T-helper 2 cell treated with Interferon-gamma antibody and Interleukin-4, amounts not matched to agents 5 μg/mL and 100 μg/mL, for 36 hours (primary cell): ENCODE measurements around the gene HTRA3.

Experiments used
- DNase-seq: peaks from one replicate; pipeline ENCODE4 v3.0.0; 2021; ENCODE audit warnings: low spot score
- H3K27ac Mint-ChIP-seq: one replicate; pipeline ENCODE4 v1.8.0; 2021; ENCODE audit warnings: mild to moderate bottlenecking, mixed read lengths
- H3K27me3 Mint-ChIP-seq: one replicate; pipeline ENCODE4 v1.8.0; 2021; ENCODE audit warnings: low read depth, mixed read lengths
- H3K36me3 Mint-ChIP-seq: one replicate; pipeline ENCODE4 v1.8.0; 2021; ENCODE audit warnings: low read depth, mixed read lengths
- H3K4me1 Mint-ChIP-seq: one replicate; pipeline ENCODE4 v1.8.0; 2021; ENCODE audit warnings: low read depth, mixed read lengths
- H3K4me3 Mint-ChIP-seq: one replicate; pipeline ENCODE4 v1.8.0; 2022; ENCODE audit warnings: mild to moderate bottlenecking, moderate library complexity, mixed read lengths
- H3K9me3 Mint-ChIP-seq: one replicate; pipeline ENCODE4 v1.8.0; 2021; ENCODE audit warnings: mixed read lengths

HTRA3 gene

GRCh38 chr4:8322794-8323704 is 53.5 kb downstream of the HTRA3 start:
- Mint-ChIP-seq H3K4me3 (no peak overlapping the region), H3K4me1 (no peaks in the 10 kb centered on the region), H3K36me3 (no peaks in the 10 kb centered on the region), H3K9me3 (no peaks in the 10 kb centered on the region), H3K27me3 (no peaks in the 10 kb centered on the region), H3K27ac (no peak overlapping the region)
- no peak for DNase-seq

- no peak for DNase-seq
- Mint-ChIP-seq H3K27ac (no peak overlapping the region), H3K4me3 (no peak overlapping the region), H3K4me1 (no peaks in the 10 kb centered on the region), H3K9me3 (no peaks in the 10 kb centered on the region), H3K27me3 (no peaks in the 10 kb centered on the region), H3K36me3 (no peaks in the 10 kb centered on the region)
These were observed 54.5 kb downstream of the HTRA3 start for GRCh38 chr4:8323947-8324555.

- Mint-ChIP-seq H3K36me3 (no peaks in the 10 kb centered on the region), H3K27ac (no peak overlapping the region)
- DNase-seq = no peak
These were observed 55.2 kb downstream of the HTRA3 start for GRCh38 chr4:8324640-8325239.

GRCh38 chr4:8325291-8325973 is 55.9 kb downstream of the HTRA3 start:
- H3K36me3 Mint-ChIP-seq = no peaks in the 10 kb centered on the region
- H3K4me3 Mint-ChIP-seq = no peak overlapping the region
- H3K27ac Mint-ChIP-seq = no peak overlapping the region
- no peaks in the 10 kb centered on the region for H3K4me1 Mint-ChIP-seq
- H3K9me3 Mint-ChIP-seq = no peaks in the 10 kb centered on the region
- no peaks in the 10 kb centered on the region for H3K27me3 Mint-ChIP-seq
- DNase-seq = no peak

More at GRCh38 chr4:8324640-8325239, 55.2 kb downstream of the HTRA3 start:
- Mint-ChIP-seq H3K27me3 (no peaks in the 10 kb centered on the region), H3K4me1 (no peaks in the 10 kb centered on the region), H3K9me3 (no peaks in the 10 kb centered on the region), H3K4me3 (no peak overlapping the region)

- no peaks in the 10 kb centered on the region for H3K9me3 Mint-ChIP-seq
- H3K27ac Mint-ChIP-seq = no peak overlapping the region
- no peaks in the 10 kb centered on the region for H3K36me3 Mint-ChIP-seq
These were observed 56.7 kb downstream of the HTRA3 start for GRCh38 chr4:8326206-8326605.

GRCh38 chr4:8328456-8328855 is 58.9 kb downstream of the HTRA3 start:
- Mint-ChIP-seq H3K36me3 (no peaks in the 10 kb centered on the region), H3K27ac (no peak overlapping the region), H3K4me3 (no peak overlapping the region), H3K27me3 (no peaks in the 10 kb centered on the region), H3K9me3 (no peaks in the 10 kb centered on the region), H3K4me1 (no peaks in the 10 kb centered on the region)
- DNase-seq = no peak

More at GRCh38 chr4:8326206-8326605, 56.7 kb downstream of the HTRA3 start:
- DNase-seq = no peak
- Mint-ChIP-seq H3K27me3 (no peaks in the 10 kb centered on the region), H3K4me3 (no peak overlapping the region), H3K4me1 (no peaks in the 10 kb centered on the region)

- H3K9me3 Mint-ChIP-seq = no peaks in the 10 kb centered on the region
- H3K4me3 Mint-ChIP-seq = no peak overlapping the region
- H3K27me3 Mint-ChIP-seq = no peaks in the 10 kb centered on the region
- H3K27ac Mint-ChIP-seq = no peak overlapping the region
- no peaks in the 10 kb centered on the region for H3K36me3 Mint-ChIP-seq
- H3K4me1 Mint-ChIP-seq = no peaks in the 10 kb centered on the region
- no peak for DNase-seq
These were observed 59.5 kb downstream of the HTRA3 start for GRCh38 chr4:8328866-8329559.

GRCh38 chr4:8329560-8329858 is 60.0 kb downstream of the HTRA3 start:
- Mint-ChIP-seq H3K27me3 (no peaks in the 10 kb centered on the region), H3K4me3 (no peak overlapping the region), H3K27ac (no peak overlapping the region), H3K36me3 (no peaks in the 10 kb centered on the region), H3K9me3 (no peaks in the 10 kb centered on the region), H3K4me1 (no peaks in the 10 kb centered on the region)
- no peak for DNase-seq

- Mint-ChIP-seq H3K9me3 (no peaks in the 10 kb centered on the region), H3K27me3 (no peaks in the 10 kb centered on the region), H3K27ac (no peak overlapping the region), H3K36me3 (no peaks in the 10 kb centered on the region), H3K4me1 (no peaks in the 10 kb centered on the region), H3K4me3 (no peak overlapping the region)
- no peak for DNase-seq
These were observed 60.6 kb downstream of the HTRA3 start for GRCh38 chr4:8329859-8330761.

GRCh38 chr4:8330821-8331574 is 61.4 kb downstream of the HTRA3 start:
- Mint-ChIP-seq H3K27ac (no peak overlapping the region), H3K27me3 (no peaks in the 10 kb centered on the region), H3K4me1 (no peaks in the 10 kb centered on the region), H3K9me3 (peaks cover 3% of the 10 kb centered on the region), H3K36me3 (no peaks in the 10 kb centered on the region), H3K4me3 (no peak overlapping the region)
- DNase-seq = no peak

GRCh38 chr4:8331575-8331955 is 62.0 kb downstream of the HTRA3 start:
- Mint-ChIP-seq H3K27me3 (no peaks in the 10 kb centered on the region), H3K4me3 (no peak overlapping the region), H3K27ac (no peak overlapping the region), H3K36me3 (no peaks in the 10 kb centered on the region), H3K4me1 (no peaks in the 10 kb centered on the region), H3K9me3 (peaks cover 5% of the 10 kb centered on the region)
- no peak for DNase-seq

GRCh38 chr4:8332038-8332857 is 62.7 kb downstream of the HTRA3 start:
- Mint-ChIP-seq H3K9me3 (peaks cover 5% of the 10 kb centered on the region), H3K4me1 (no peaks in the 10 kb centered on the region), H3K36me3 (no peaks in the 10 kb centered on the region), H3K4me3 (no peak overlapping the region), H3K27me3 (no peaks in the 10 kb centered on the region), H3K27ac (no peak overlapping the region)
- no peak for DNase-seq
